ENCODE measurements around the gene LRRC8C. TPM values are rescaled to one million over a fixed set of nuclear protein-coding genes. Genes with fewer than 3 reads are reported as not detected.

The LRRC8C gene
- total RNA-seq, 1 donor, result 2.2 TPM

DNA sequence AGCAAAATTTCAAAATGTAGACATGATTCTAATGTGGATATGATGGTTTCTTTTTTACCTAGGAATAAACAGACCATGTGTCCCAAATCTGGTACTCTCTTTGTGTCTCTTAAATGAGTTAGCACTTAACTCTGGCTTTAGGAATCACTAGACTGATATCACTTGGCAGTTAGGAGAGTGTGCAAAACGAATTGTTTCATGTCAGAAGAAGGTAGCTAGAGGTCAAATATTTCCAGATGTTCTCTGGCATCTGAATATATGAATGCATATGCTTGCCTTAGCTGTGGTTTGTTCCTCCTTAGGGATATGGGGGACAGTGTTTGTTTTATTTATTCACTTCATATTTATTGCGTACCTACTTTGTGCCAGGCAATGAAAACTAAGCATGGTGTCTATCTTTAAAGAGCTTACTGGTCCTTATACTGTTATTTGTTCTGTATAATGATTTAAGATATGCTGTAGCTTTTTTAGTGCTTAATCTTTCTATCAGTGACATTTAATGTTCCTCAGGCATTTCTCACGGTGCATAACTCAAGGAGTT lies 65.2 kb downstream of the LRRC8C start:
- TF ChIP-seq, protein P1, sequence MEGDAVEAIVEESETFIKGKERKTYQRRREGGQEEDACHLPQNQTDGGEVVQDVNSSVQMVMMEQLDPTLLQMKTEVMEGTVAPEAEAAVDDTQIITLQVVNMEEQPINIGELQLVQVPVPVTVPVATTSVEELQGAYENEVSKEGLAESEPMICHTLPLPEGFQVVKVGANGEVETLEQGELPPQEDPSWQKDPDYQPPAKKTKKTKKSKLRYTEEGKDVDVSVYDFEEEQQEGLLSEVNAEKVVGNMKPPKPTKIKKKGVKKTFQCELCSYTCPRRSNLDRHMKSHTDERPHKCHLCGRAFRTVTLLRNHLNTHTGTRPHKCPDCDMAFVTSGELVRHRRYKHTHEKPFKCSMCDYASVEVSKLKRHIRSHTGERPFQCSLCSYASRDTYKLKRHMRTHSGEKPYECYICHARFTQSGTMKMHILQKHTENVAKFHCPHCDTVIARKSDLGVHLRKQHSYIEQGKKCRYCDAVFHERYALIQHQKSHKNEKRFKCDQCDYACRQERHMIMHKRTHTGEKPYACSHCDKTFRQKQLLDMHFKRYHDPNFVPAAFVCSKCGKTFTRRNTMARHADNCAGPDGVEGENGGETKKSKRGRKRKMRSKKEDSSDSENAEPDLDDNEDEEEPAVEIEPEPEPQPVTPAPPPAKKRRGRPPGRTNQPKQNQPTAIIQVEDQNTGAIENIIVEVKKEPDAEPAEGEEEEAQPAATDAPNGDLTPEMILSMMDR (IDR thresholded peaks at IDR 0.05; ENCODE audit: extremely low read depth, low read depth, low read length), result no peak

DNA sequence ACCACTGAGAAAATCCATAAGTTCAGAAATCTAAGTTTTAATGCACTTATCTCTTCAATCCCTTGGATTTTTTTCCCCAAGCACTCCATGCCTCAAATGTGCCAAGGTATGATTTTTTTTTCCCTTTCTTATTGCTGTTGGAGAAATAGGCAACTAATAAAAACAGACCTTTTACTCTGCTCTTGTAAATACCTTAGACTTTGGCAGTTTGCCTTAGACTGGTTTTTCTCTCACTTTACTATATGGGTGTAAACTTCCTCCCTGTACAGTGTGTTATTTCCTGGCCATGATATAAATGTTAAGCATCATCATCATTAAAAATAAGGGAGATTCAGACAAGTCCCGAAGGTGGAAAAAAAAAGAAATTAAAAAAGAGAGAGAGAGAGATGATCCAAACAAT lies 65.7 kb downstream of the LRRC8C start:
- Histone ChIP-seq H3K27me3 (ENCODE audit: insufficient read depth, low read length) (no peaks in the 10 kb centered on the region), H4K20me1 (ENCODE audit: insufficient read depth, low read length) (no peaks in the 10 kb centered on the region), H3K27ac (ENCODE audit: low read depth, low read length) (no peak overlapping the region), H3K79me2 (ENCODE audit: insufficient read depth, low read length) (no peaks in the 10 kb centered on the region), H3K36me3 (ENCODE audit: insufficient read depth, low read length) (no peaks in the 10 kb centered on the region), H2AFZ (ENCODE audit: low read length) (no peak overlapping the region), H3K4me3 (ENCODE audit: insufficient read depth, low read length) (no peak overlapping the region), H3K4me2 (ENCODE audit: insufficient read depth, low read length) (no peak overlapping the region), H3K9me3 (ENCODE audit: low read depth, low read length) (no peaks in the 10 kb centered on the region), H3K4me1 (ENCODE audit: insufficient read depth, low read length) (no peaks in the 10 kb centered on the region)
- TF ChIP-seq, protein P1 (IDR thresholded peaks at IDR 0.05; ENCODE audit: extremely low read depth, low read depth, low read length), result no peak
- no peak for DNase-seq (ENCODE audit: insufficient read length, low spot score, missing footprints)

More for the DNA sequence above, 65.2 kb downstream of the LRRC8C start:
- Histone ChIP-seq H3K27me3 (ENCODE audit: insufficient read depth, low read length) (no peaks in the 10 kb centered on the region), H3K4me3 (ENCODE audit: insufficient read depth, low read length) (no peak overlapping the region), H4K20me1 (ENCODE audit: insufficient read depth, low read length) (no peaks in the 10 kb centered on the region), H3K9me3 (ENCODE audit: low read depth, low read length) (no peaks in the 10 kb centered on the region), H3K4me2 (ENCODE audit: insufficient read depth, low read length) (no peak overlapping the region), H3K4me1 (ENCODE audit: insufficient read depth, low read length) (no peaks in the 10 kb centered on the region), H3K36me3 (ENCODE audit: insufficient read depth, low read length) (no peaks in the 10 kb centered on the region), H2AFZ (ENCODE audit: low read length) (no peak overlapping the region), H3K79me2 (ENCODE audit: insufficient read depth, low read length) (no peaks in the 10 kb centered on the region), H3K27ac (ENCODE audit: low read depth, low read length) (no peak overlapping the region)
- no peak for DNase-seq (ENCODE audit: insufficient read length, low spot score, missing footprints)

DNA sequence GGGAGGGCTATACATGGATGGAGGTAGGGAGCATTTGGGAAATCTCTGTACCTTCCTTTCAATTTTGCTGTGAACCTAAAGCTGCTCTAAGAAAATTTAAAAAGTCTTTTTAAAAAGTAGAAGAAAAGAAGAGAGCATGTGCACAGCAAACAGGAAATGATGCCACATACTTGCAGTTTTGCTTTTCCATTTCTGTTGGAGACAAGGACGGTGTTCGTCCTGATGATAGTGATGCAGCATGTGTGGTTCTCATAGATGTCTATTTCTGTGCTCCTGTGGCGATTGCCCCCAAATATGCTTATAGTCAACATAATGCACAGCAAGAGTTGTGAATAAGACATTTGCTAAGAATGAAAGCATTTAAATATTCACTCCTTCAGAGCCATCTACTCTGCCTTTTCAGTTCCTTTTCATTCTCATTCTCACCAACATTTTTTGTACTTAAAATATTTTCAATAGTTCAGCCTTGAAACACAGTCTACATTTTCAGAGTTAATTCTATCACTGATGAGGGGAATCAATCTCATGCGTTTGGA lies 66.6 kb downstream of the LRRC8C start:
- no peak overlapping the region for H2AFZ ChIP-seq (ENCODE audit: low read length)
- H3K9me3 ChIP-seq (ENCODE audit: low read depth, low read length), result no peaks in the 10 kb centered on the region
- H3K4me3 ChIP-seq (ENCODE audit: insufficient read depth, low read length), result no peak overlapping the region
- no peak overlapping the region for H3K27ac ChIP-seq (ENCODE audit: low read depth, low read length)
- no peaks in the 10 kb centered on the region for H4K20me1 ChIP-seq (ENCODE audit: insufficient read depth, low read length)
- H3K27me3 ChIP-seq (ENCODE audit: insufficient read depth, low read length), result no peaks in the 10 kb centered on the region
- TF ChIP-seq, protein P1 (IDR thresholded peaks at IDR 0.05; ENCODE audit: extremely low read depth, low read depth, low read length), result no peak
- H3K4me1 ChIP-seq (ENCODE audit: insufficient read depth, low read length), result no peaks in the 10 kb centered on the region
- H3K79me2 ChIP-seq (ENCODE audit: insufficient read depth, low read length), result no peaks in the 10 kb centered on the region
- DNase-seq (ENCODE audit: insufficient read length, low spot score, missing footprints), result no peak
- no peak overlapping the region for H3K4me2 ChIP-seq (ENCODE audit: insufficient read depth, low read length)
- no peaks in the 10 kb centered on the region for H3K36me3 ChIP-seq (ENCODE audit: insufficient read depth, low read length)

DNA sequence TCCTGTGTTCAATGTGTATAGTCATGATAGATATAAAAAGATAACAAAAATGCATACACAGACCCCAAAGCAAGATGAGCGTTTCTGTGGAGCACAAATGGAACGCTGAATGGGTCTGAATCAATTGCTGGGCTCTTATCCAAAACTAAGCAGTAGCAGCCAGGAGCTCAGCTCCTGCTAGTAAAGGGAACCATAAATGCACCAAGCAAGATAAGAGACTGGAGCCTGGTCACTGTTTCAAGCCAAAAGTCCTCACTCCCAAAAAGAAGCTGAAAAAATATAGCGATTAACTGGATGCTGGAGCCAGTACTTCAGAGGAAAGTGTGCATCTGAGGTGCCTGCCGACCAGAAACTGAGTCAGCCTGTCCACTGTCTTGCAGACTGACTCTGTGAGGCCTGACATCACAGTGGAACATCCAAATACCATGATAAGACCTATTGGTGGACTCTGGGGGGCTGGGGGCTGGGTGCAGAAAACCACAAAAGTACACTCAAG lies 68.9 kb downstream of the LRRC8C start:
- TF ChIP-seq, protein P1 (IDR thresholded peaks at IDR 0.05; ENCODE audit: extremely low read depth, low read depth, low read length), result no peak
- H3K79me2 ChIP-seq (ENCODE audit: insufficient read depth, low read length), result no peaks in the 10 kb centered on the region
- no peaks in the 10 kb centered on the region for H4K20me1 ChIP-seq (ENCODE audit: insufficient read depth, low read length)
- H3K9me3 ChIP-seq (ENCODE audit: low read depth, low read length), result no peaks in the 10 kb centered on the region
- DNase-seq (ENCODE audit: insufficient read length, low spot score, missing footprints), result no peak
- no peak overlapping the region for H3K4me2 ChIP-seq (ENCODE audit: insufficient read depth, low read length)
- no peaks in the 10 kb centered on the region for H3K36me3 ChIP-seq (ENCODE audit: insufficient read depth, low read length)
- no peaks in the 10 kb centered on the region for H3K27me3 ChIP-seq (ENCODE audit: insufficient read depth, low read length)
- H3K27ac ChIP-seq (ENCODE audit: low read depth, low read length), result no peak overlapping the region
- H3K4me1 ChIP-seq (ENCODE audit: insufficient read depth, low read length), result no peaks in the 10 kb centered on the region
- no peak overlapping the region for H2AFZ ChIP-seq (ENCODE audit: low read length)
- no peak overlapping the region for H3K4me3 ChIP-seq (ENCODE audit: insufficient read depth, low read length)

All from osteoblast (primary cell).